GM12878 (cell line): ENCODE measurements around the gene E2F7. TPM values are rescaled to one million over a fixed set of nuclear protein-coding genes. Genes with fewer than 3 reads are reported as not detected.

Experiments
- ATAC-seq: fragments of 200-7000 bp; cut with Tn5 transposase; 3 replicates; pipeline ENCODE4 v1.9.1; 2020; ENCODE audit warnings: mild to moderate bottlenecking, moderate library complexity
- BruUV-seq: library from RNA; stranded (reverse); fragments of 400-500 nt; replicated peaks from 2 replicates; lab custom pipeline; 2021; lab: Mats Ljungman, UMichigan
- CTCF ChIA-PET: fragments of 300-600 bp; sonication (Branson Sonifier 250); formaldehyde crosslinking; extraction: SDS; loops from one replicate; lab custom pipeline; 2021; ENCODE audit warnings: inconsistent platforms; lab: Yijun Ruan, JAX
- POLR2A ChIA-PET: fragments of 350-600 bp; formaldehyde crosslinking; extraction: SDS; loops from one replicate; lab custom pipeline; 2021; ENCODE audit warnings: inconsistent platforms; lab: Charles Lee
- RAD21 ChIA-PET: fragments of 300-600 bp; sonication (Branson Sonifier 250); formaldehyde crosslinking; loops from one replicate; lab custom pipeline; 2023; ENCODE audit warnings: antibody characterized with exemption; ENCODE audit not compliant: unreplicated experiment; lab: Charles Lee
- SMC1A ChIA-PET: fragments of 300-600 bp; sonication (Branson Sonifier 250); formaldehyde crosslinking; loops from one replicate; lab custom pipeline; 2023; ENCODE audit not compliant: unreplicated experiment, uncharacterized antibody; lab: Charles Lee
- DNase-seq: peaks from one replicate; pipeline ENCODE4 v3.0.0-alpha.2; 2011; ENCODE audit warnings: low read depth, low spot score
- FAIRE-seq: peaks from 3 replicates; lab custom pipeline; 2011; peaks lifted over from hg19 to GRCh38; lab: Jason Lieb, UNC
- H2AFZ ChIP-seq: 2 replicates; pipeline ENCODE4 v1.6.0; 2011; ENCODE audit warnings: low read depth, low read length, control low read depth; ENCODE audit not compliant: control insufficient read depth
- H3K27ac ChIP-seq: 2 replicates; pipeline ENCODE4 v1.5.1; 2011; ENCODE audit warnings: control low read depth; ENCODE audit not compliant: control insufficient read depth, insufficient read depth
- H3K27me3 ChIP-seq, 2 experiments: replicated peaks in 1 of 2; 2 replicates each; pipeline versions ENCODE4 v1.6.0 to v1.6.1; 2011; ENCODE audit warnings: low read length in 1 of 2; ENCODE audit not compliant: control insufficient read depth in 2 of 2, insufficient read depth in 2 of 2
- H3K36me3 ChIP-seq, 2 experiments: 2 replicates each; pipeline ENCODE4 v1.5.1; 2011; ENCODE audit warnings: low read length in 1 of 2; ENCODE audit not compliant: control insufficient read depth in 2 of 2, insufficient read depth in 2 of 2
- H3K4me1 ChIP-seq: 2 replicates; pipeline ENCODE4 v1.6.1; 2011; ENCODE audit warnings: mild to moderate bottlenecking, low read length, moderate library complexity, mixed read lengths; ENCODE audit not compliant: control insufficient read depth, insufficient read depth
- H3K4me2 ChIP-seq: 2 replicates; pipeline ENCODE4 v1.6.0; 2011; ENCODE audit warnings: control low read depth; ENCODE audit not compliant: control insufficient read depth, insufficient read depth
- H3K4me3 ChIP-seq: fragments of 200-600 bp; sonication (generic); 2 replicates; pipeline ENCODE4 v1.5.1; 2016
- H3K79me2 ChIP-seq: 2 replicates; pipeline ENCODE4 v1.6.0; 2011; ENCODE audit warnings: low read length; ENCODE audit not compliant: control insufficient read depth, insufficient read depth
- H3K9ac ChIP-seq: 2 replicates; pipeline ENCODE4 v1.8.0; 2011; ENCODE audit warnings: low read length, control low read depth, mixed read lengths; ENCODE audit not compliant: control insufficient read depth, insufficient read depth
- H3K9me3 ChIP-seq: replicated peaks from 3 replicates; pipeline ENCODE4 v1.5.1; 2011; ENCODE audit warnings: mild to moderate bottlenecking, low read length; ENCODE audit not compliant: control insufficient read depth, insufficient read depth
- H4K20me1 ChIP-seq: 2 replicates; pipeline ENCODE4 v1.6.0; 2011; ENCODE audit not compliant: control insufficient read depth, insufficient read depth
- BRCA1 ChIP-seq: IDR thresholded peaks from 2 replicates; pipeline ENCODE4 v1.6.1; 2011; ENCODE audit warnings: low read depth, low read length, improper control_type of control experiment
- MLLT1 ChIP-seq: fragments of 450-650 bp; IDR thresholded peaks from 2 replicates; pipeline ENCODE4 v1.6.1; 2016; ENCODE audit warnings: mild to moderate bottlenecking
- NR2F1 ChIP-seq: fragments of 450-650 bp; conservative IDR thresholded peaks from 2 replicates; pipeline ENCODE4 v1.6.1; 2017; ENCODE audit warnings: mild to moderate bottlenecking
- PAX8 ChIP-seq: fragments of 450-650 bp; IDR thresholded peaks from 2 replicates; pipeline ENCODE4 v1.6.1; 2017; ENCODE audit warnings: mild to moderate bottlenecking, moderate library complexity
- ZNF207 ChIP-seq: fragments of 450-650 bp; IDR thresholded peaks from 2 replicates; pipeline ENCODE4 v1.6.1; 2014; ENCODE audit warnings: antibody characterized with exemption, mild to moderate bottlenecking, borderline replicate concordance
- ZNF622 ChIP-seq: fragments of 450-650 bp; IDR thresholded peaks from 2 replicates; pipeline ENCODE4 v1.6.1; 2017; ENCODE audit warnings: mild to moderate bottlenecking, inconsistent platforms
- WGBS: methylation state at CpG from one replicate; pipeline ENCODE4 v1.1.6; 2016; ENCODE audit warnings: low lambda C conversion rate; ENCODE audit not compliant: insufficient replicate concordance, insufficient coverage; ENCODE audit errors: missing lambda C conversion rate; 5-methylcytosine and 5-hydroxymethylcytosine counted together
- in situ Hi-C: fragments of 300-500 bp; cut with MboI; formaldehyde crosslinking; loops from 9 replicates; pipeline ENCODE4 v1.14.3; 2018; ENCODE audit warnings: mixed read lengths
- intact Hi-C: fragments of 100-400 bp; cut with micrococcal nuclease; formaldehyde crosslinking; loops from one replicate; pipeline ENCODE4 v1.14.2; 2022; ENCODE audit not compliant: unreplicated experiment
- polyA plus RNA-seq, 11 experiments: library from polyadenylated mRNA; depleted of rRNA in 4 of 11; unstranded in 6 of 11; stranded (reverse) in 5 of 11; fragments of >200 nt; fragmentation: Nextera tagmentation in 4 of 11; fragmentation: Illumina TruSeq in 1 of 11; extraction: Ambion mirVana in 4 of 11; extraction: Trizol in 1 of 11; gene quantifications; 1 replicate in 1 of 11; 2 replicates in 10 of 11; pipeline versions ENCODE4 v1.2.1 to v1.2.3, GENCODE V29; 2011 to 2016; ENCODE audit warnings: inconsistent platforms in 2 of 11, missing spikeins in 2 of 11, low read depth in 1 of 11
- total RNA-seq, 4 experiments: library from RNA; depleted of rRNA in 3 of 4; stranded (reverse); fragments of >200 nt in 3 of 4; fragmentation: Illumina TruSeq in 1 of 4; extraction: Trizol in 1 of 4; gene quantifications; 2 replicates each; pipeline versions ENCODE4 v1.2.1 to v1.2.3, GENCODE V29; 2013 to 2021

Gene E2F7
- total and polyA plus RNA-seq, 10 of the 15 experiments (the other 5 are each of a cell fraction or from before 2014, with no cell fraction given): 5.6 to 32.1 (median 19.9) TPM

GRCh38 chr12:77099799-77100198, 34.4 kb upstream of the E2F7 start (continued):
- no peak for TF ChIP-seq MLLT1
- TF ChIP-seq, all 136 proteins: peak for 0

GRCh38 chr12:77097846-77098245, 32.5 kb upstream of the E2F7 start:
- Histone ChIP-seq H3K4me2 (no peak overlapping the region), H3K79me2 (no peaks in the 10 kb centered on the region), H3K9ac (no peak overlapping the region), H3K4me3 (no peak overlapping the region), H3K27me3 (no peaks in the 10 kb centered on the region; a peak in 1 of 4 replicates), H3K4me1 (no peaks in the 10 kb centered on the region), H3K27ac (no peak overlapping the region), H3K9me3 (no peaks in the 10 kb centered on the region; the same call in 2 of the 3 replicates), H4K20me1 (no peaks in the 10 kb centered on the region), H3K36me3 (no peaks in the 10 kb centered on the region), H2AFZ (no peak overlapping the region)
- ATAC-seq (no peak), DNase-seq (no peak), FAIRE-seq (no peak)
- intact Hi-C loops: no loop called here
- TF ChIP-seq BRCA1 (no peak), ZNF622 (no peak), PAX8 (no peak), NR2F1 (no peak), ZNF207 (no peak)
- ChIA-PET CTCF (no interaction called here), RAD21 (no interaction called here), POLR2A (no interaction called here), SMC1A (no interaction called here)
- no TSS peak for BruUV-seq
- in situ Hi-C loops: no loop called here
- WGBS: 60% methylated on average over 3 of the region's 3 CpGs
